KMS-11 (cell line): ENCODE results near the gene TCF7.

ENCODE experiments used
- H2AFZ ChIP-seq: fragments of 200-600 bp; sonication (generic); 2 replicates; pipeline ENCODE4 v1.6.1; 2016; ENCODE audit warnings: antibody characterized with exemption, mixed run types, low read depth
- H3K27ac ChIP-seq: fragments of 200-600 bp; sonication (generic); 2 replicates; pipeline ENCODE4 v1.6.1; 2016; ENCODE audit warnings: mild to moderate bottlenecking, mixed run types
- H3K27me3 ChIP-seq: fragments of 200-600 bp; sonication (generic); 2 replicates; pipeline ENCODE4 v1.6.1; 2017; ENCODE audit warnings: mild to moderate bottlenecking, low read depth, mixed run types, moderate library complexity; ENCODE audit not compliant: insufficient read depth
- H3K36me3 ChIP-seq: fragments of 200-600 bp; sonication (generic); 2 replicates; pipeline ENCODE4 v1.6.1; 2017; ENCODE audit warnings: mild to moderate bottlenecking, mixed run types; ENCODE audit not compliant: insufficient read depth
- H3K4me1 ChIP-seq: fragments of 200-600 bp; sonication (generic); 2 replicates; pipeline ENCODE4 v1.6.1; 2016; ENCODE audit warnings: mild to moderate bottlenecking, low read depth, mixed run types; ENCODE audit not compliant: poor library complexity, severe bottlenecking
- H3K4me2 ChIP-seq: fragments of 200-600 bp; sonication (generic); 2 replicates; pipeline ENCODE4 v1.7.0; 2016; ENCODE audit warnings: mild to moderate bottlenecking, mixed run types
- H3K4me3 ChIP-seq: fragments of 200-600 bp; sonication (generic); IDR thresholded peaks from 2 replicates; pipeline ENCODE4 v1.6.1; 2017; ENCODE audit warnings: low read depth, low read length, mixed read lengths; ENCODE audit not compliant: insufficient read depth
- H3K79me2 ChIP-seq: fragments of 200-600 bp; sonication (generic); 2 replicates; pipeline ENCODE4 v1.6.1; 2016; ENCODE audit warnings: low read depth, mixed run types; ENCODE audit not compliant: insufficient read depth
- H3K9ac ChIP-seq: fragments of 200-600 bp; sonication (generic); 2 replicates; pipeline ENCODE4 v1.6.1; 2016; ENCODE audit warnings: mild to moderate bottlenecking, mixed run types
- H4K20me1 ChIP-seq: fragments of 200-600 bp; sonication (generic); 2 replicates; pipeline ENCODE4 v1.6.1; 2016; ENCODE audit warnings: mild to moderate bottlenecking, mixed run types; ENCODE audit not compliant: insufficient read depth
- CTCF ChIP-seq: fragments of 200-600 bp; sonication (generic); conservative IDR thresholded peaks from 2 replicates; pipeline ENCODE4 v1.6.1; 2017; ENCODE audit warnings: low read depth, mild to moderate bottlenecking, antibody characterized with exemption, low read length, moderate library complexity, mixed read lengths

TCF7 gene

DNA sequence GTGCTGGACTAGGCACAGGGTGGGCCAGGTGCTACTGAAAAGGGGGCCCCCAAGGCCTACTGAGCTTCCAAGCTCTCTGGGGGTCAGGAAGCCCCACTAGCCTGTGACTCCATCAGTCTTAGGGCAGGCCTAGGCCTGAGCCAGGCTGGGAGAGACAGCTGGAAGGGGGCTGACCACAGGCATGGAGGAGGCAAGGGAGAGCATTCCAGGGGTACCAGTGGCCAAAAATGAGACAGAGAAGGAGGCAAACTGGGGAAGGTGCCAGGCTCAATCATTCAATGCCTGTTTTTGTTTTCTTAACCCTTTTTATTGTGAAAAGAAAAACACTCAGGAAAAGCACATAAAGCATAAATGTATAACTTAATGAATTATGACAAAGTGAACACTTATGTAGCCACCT, 26.2 kb upstream of the TCF7 start:
- no peak overlapping the region for H3K9ac ChIP-seq
- H3K79me2 ChIP-seq = no peaks in the 10 kb centered on the region
- no peak for TF ChIP-seq CTCF
- H3K4me1 ChIP-seq = no peaks in the 10 kb centered on the region
- H3K27ac ChIP-seq = no peak overlapping the region
- no peak overlapping the region for H2AFZ ChIP-seq
- no peak overlapping the region for H3K4me3 ChIP-seq
- H3K36me3 ChIP-seq = no peaks in the 10 kb centered on the region
- H3K4me2 ChIP-seq = no peak overlapping the region
- H3K27me3 ChIP-seq = no peaks in the 10 kb centered on the region
- H4K20me1 ChIP-seq = no peaks in the 10 kb centered on the region

DNA sequence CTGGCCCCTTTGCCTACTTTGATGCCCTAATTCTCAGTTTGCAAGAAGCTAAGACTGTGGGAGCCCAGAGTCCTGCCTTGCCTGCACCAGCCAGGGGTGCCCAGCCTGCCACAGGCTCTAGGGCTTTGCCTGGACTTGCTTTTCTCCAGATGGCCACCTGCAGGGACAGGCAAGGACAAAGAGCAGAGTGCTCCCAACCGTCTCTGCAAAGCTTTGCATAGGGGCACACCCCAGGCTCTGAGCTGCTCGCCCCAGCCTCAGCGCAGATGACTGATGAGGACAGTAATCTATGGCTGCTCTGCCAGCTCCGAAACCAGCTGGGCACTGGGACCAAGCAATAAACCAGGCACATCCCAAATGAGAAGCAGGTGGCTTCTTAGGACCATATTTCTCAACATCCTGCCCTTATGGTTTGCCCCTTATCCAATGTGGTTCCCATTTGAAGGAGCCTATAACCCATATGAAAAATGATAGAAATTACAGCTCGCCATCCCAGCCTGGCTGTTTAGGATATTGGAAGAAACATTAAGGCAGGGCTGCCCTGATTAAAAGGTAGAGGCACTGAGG, 25.4 kb upstream of the TCF7 start:
- H3K4me1 ChIP-seq = no peaks in the 10 kb centered on the region
- H3K4me2 ChIP-seq = no peak overlapping the region
- H3K27me3 ChIP-seq = no peaks in the 10 kb centered on the region
- TF ChIP-seq CTCF = no peak
- H3K79me2 ChIP-seq = no peaks in the 10 kb centered on the region
- H4K20me1 ChIP-seq = no peaks in the 10 kb centered on the region
- H3K36me3 ChIP-seq = no peaks in the 10 kb centered on the region
- no peak overlapping the region for H3K27ac ChIP-seq
- no peak overlapping the region for H3K4me3 ChIP-seq
- no peak overlapping the region for H3K9ac ChIP-seq
- H2AFZ ChIP-seq = no peak overlapping the region

GRCh38 chr5:134090522-134090921, 24.0 kb upstream of the TCF7 start:
- H2AFZ ChIP-seq = no peak overlapping the region
- no peaks in the 10 kb centered on the region for H3K36me3 ChIP-seq
- no peak overlapping the region for H3K4me3 ChIP-seq
- no peaks in the 10 kb centered on the region for H3K79me2 ChIP-seq
- no peaks in the 10 kb centered on the region for H4K20me1 ChIP-seq
- no peak overlapping the region for H3K4me2 ChIP-seq
- H3K4me1 ChIP-seq = no peaks in the 10 kb centered on the region
- H3K27ac ChIP-seq = no peak overlapping the region
- TF ChIP-seq CTCF = no peak
- no peaks in the 10 kb centered on the region for H3K27me3 ChIP-seq
- no peak overlapping the region for H3K9ac ChIP-seq

GRCh38 chr5:134091626-134092121, 22.8 kb upstream of the TCF7 start:
- TF ChIP-seq CTCF = no peak
- H3K79me2 ChIP-seq = no peaks in the 10 kb centered on the region
- no peaks in the 10 kb centered on the region for H4K20me1 ChIP-seq
- H3K4me1 ChIP-seq = no peaks in the 10 kb centered on the region
- no peak overlapping the region for H3K9ac ChIP-seq
- H3K36me3 ChIP-seq = no peaks in the 10 kb centered on the region
- H3K27me3 ChIP-seq = no peaks in the 10 kb centered on the region
- no peak overlapping the region for H3K4me3 ChIP-seq
- H3K4me2 ChIP-seq = no peak overlapping the region
- no peak overlapping the region for H2AFZ ChIP-seq
- H3K27ac ChIP-seq = no peak overlapping the region
